SK-N-MC (cell line): ENCODE results near the gene WWTR1.

Experiments used
- DNase-seq: peaks from one replicate; pipeline ENCODE4 v3.0.0-alpha.2; 2011; ENCODE audit warnings: low read depth, low spot score
- H3K27ac ChIP-seq: fragments of 200-600 bp; sonication (generic); 2 replicates; pipeline ENCODE4 v1.5.1; 2016; ENCODE audit warnings: mixed run types
- H3K36me3 ChIP-seq: fragments of 200-600 bp; sonication (generic); 2 replicates; pipeline ENCODE4 v1.6.1; 2017; ENCODE audit warnings: antibody characterized with exemption, low read length, mixed read lengths; ENCODE audit not compliant: insufficient read depth
- H3K4me3 ChIP-seq: fragments of 200-600 bp; sonication (generic); 2 replicates; pipeline ENCODE4 v1.5.1; 2016
- H3K9ac ChIP-seq: fragments of 200-600 bp; sonication (generic); 2 replicates; pipeline ENCODE4 v1.8.0; 2017; ENCODE audit warnings: mixed run types, mixed read lengths; ENCODE audit not compliant: insufficient read length
- H3K9me3 ChIP-seq: fragments of 200-600 bp; sonication (generic); 2 replicates; pipeline ENCODE4 v1.6.1; 2017; ENCODE audit warnings: low read depth, mild to moderate bottlenecking, antibody characterized with exemption, low read length, moderate library complexity, mixed read lengths
- EZH2 ChIP-seq: fragments of 200-600 bp; sonication (generic); IDR thresholded peaks from one replicate; pipeline ENCODE4 v1.6.1; 2017; ENCODE audit warnings: antibody characterized with exemption
- FOXP2 ChIP-seq: optimal IDR thresholded peaks from 2 replicates; pipeline ENCODE3; 2011; ENCODE audit warnings: mild to moderate bottlenecking, moderate library complexity; ENCODE audit not compliant: insufficient read depth; ENCODE audit errors: extremely low read length, control extremely low read depth
- POLR2AphosphoS5 ChIP-seq: IDR thresholded peaks from 2 replicates; pipeline ENCODE4 v1.6.1; 2012; ENCODE audit warnings: mild to moderate bottlenecking, low read depth, low read length, borderline replicate concordance

WWTR1 gene

GRCh38 chr3:149553781-149554451, 103.9 kb downstream of the WWTR1 start:
- no peak for DNase-seq
- Histone ChIP-seq H3K4me3 (no peak overlapping the region), H3K27ac (peak overlapping the region; percentile 63), H3K9ac (no peak overlapping the region), H3K36me3 (0 out of 2 replicates have a peak, but pooled peaks cover 3% of the 10 kb centered on the region), H3K9me3 (no peaks in the 10 kb centered on the region)
- no peak for TF ChIP-seq POLR2AphosphoS5
- TF ChIP-seq EZH2 = no peak
- TF ChIP-seq FOXP2 = no peak

- H3K36me3 ChIP-seq = 0 out of 2 replicates have a peak, but pooled peaks cover 3% of the 10 kb centered on the region
- H3K9me3 ChIP-seq = no peaks in the 10 kb centered on the region
- no peak overlapping the region for H3K4me3 ChIP-seq
- H3K9ac ChIP-seq = no peak overlapping the region
- no peak for DNase-seq
- no peak overlapping the region for H3K27ac ChIP-seq
- TF ChIP-seq FOXP2 (no peak), POLR2AphosphoS5 (no peak)
These were observed 105.1 kb downstream of the WWTR1 start for GRCh38 chr3:149552700-149553099.

GRCh38 chr3:149551500-149551899, 106.3 kb downstream of the WWTR1 start:
- Histone ChIP-seq H3K9me3 (no peaks in the 10 kb centered on the region), H3K4me3 (no peak overlapping the region), H3K36me3 (0 out of 2 replicates have a peak, but pooled peaks cover 8% of the 10 kb centered on the region), H3K27ac (no peak overlapping the region), H3K9ac (no peak overlapping the region)
- no peak for TF ChIP-seq EZH2
- no peak for TF ChIP-seq POLR2AphosphoS5
- no peak for TF ChIP-seq FOXP2
- DNase-seq = no peak

DNA sequence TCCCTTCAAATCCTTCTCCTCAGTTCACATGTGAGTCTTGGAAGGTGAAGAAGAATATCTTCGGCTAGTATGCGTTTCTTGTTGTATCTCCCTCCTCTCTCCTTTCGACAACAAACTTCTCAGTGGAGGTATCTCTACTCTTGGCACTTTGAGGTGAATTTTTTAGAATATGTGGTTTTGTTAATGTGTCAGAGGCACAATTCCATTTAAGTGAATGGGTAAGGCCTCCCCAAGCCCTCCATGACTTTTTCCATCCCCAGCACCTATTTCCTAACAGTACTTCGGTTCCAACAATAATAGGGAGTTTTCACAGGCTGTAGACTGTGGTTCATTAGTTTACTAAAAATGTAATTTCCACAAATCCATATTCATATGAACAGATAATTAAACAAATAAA, 109.2 kb downstream of the WWTR1 start:
- no peak overlapping the region for H3K4me3 ChIP-seq
- DNase-seq = no peak
- TF ChIP-seq EZH2 (no peak), FOXP2 (no peak), POLR2AphosphoS5 (no peak)
- no peak overlapping the region for H3K27ac ChIP-seq
- no peak overlapping the region for H3K9ac ChIP-seq
- 0 out of 2 replicates have a peak, but pooled peaks cover 10% of the 10 kb centered on the region for H3K36me3 ChIP-seq
- no peaks in the 10 kb centered on the region for H3K9me3 ChIP-seq

DNA sequence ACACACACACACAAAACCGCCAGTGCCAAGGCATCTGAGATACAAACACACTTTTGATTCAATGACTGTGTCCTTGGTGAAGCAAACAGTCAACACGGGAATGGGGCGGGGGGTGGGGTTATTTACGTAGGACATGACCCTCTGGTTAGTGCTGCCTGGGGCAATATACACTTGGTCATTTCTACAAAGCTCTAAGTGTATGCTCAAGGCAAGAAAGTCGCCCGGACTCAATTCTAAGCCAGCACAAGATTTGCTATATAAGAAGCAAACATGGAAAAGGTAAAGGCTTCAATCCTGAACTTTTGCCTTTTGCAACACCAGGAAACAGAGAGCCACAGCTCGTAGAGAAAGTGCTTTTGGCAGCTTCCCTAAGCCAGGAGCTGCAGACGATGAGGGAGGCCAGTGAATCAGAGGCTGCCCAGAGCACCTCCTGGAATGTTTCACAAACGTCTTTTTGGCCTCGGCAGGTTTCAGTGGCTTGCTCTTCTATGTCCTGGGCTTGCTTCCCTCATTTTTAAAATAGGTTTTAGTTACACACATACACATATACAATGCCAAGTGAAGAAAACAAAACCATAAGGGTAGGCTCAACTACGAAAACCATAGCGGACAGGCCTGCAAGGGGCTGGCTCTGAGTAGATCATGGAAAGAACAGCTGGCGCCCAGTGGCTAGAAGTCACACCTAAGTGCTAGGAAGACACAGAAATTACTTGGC, 109.7 kb downstream of the WWTR1 start:
- no peak for DNase-seq
- Histone ChIP-seq H3K36me3 (0 out of 2 replicates have a peak, but pooled peaks cover 10% of the 10 kb centered on the region), H3K9me3 (no peaks in the 10 kb centered on the region), H3K4me3 (no peak overlapping the region), H3K9ac (no peak overlapping the region), H3K27ac (no peak overlapping the region)
- no peak for TF ChIP-seq EZH2
- TF ChIP-seq FOXP2 = no peak
- no peak for TF ChIP-seq POLR2AphosphoS5

DNA sequence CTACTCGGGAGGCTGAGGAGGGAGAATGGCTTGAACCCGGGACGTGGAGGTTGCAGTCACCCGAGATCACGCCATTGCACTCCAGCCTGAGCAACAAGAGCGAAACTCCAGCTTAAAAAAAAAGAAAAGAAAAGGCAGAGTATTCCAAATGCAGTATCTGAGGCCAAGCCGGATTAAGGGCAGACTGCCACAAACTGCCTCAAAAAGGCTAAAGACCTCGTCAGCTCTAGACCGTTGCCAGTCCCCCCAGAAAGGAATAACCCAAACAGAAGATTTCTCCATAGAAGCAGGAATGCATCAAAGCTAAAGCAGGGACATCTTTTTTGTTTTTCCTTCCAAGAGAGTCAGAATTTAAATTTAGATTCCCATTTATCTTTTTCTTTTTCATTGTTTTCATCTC, 110.4 kb downstream of the WWTR1 start:
- Histone ChIP-seq H3K9ac (no peak overlapping the region), H3K27ac (no peak overlapping the region), H3K4me3 (no peak overlapping the region), H3K9me3 (no peaks in the 10 kb centered on the region), H3K36me3 (peaks cover 10% of the 10 kb centered on the region; the same call in 1 of the 2 replicates)
- no peak for TF ChIP-seq POLR2AphosphoS5
- TF ChIP-seq EZH2 = no peak
- no peak for TF ChIP-seq FOXP2
- no peak for DNase-seq

GRCh38 chr3:149545049-149545448, 112.8 kb downstream of the WWTR1 start:
- Histone ChIP-seq H3K36me3 (peaks cover 27% of the 10 kb centered on the region), H3K9me3 (no peaks in the 10 kb centered on the region)

More at GRCh38 chr3:149545049-149545448, 112.8 kb downstream of the WWTR1 start:
- no peak overlapping the region for H3K9ac ChIP-seq
- no peak overlapping the region for H3K4me3 ChIP-seq
- no peak for DNase-seq
- no peak for TF ChIP-seq POLR2AphosphoS5
- no peak for TF ChIP-seq FOXP2
- no peak for TF ChIP-seq EZH2
- H3K27ac ChIP-seq = no peak overlapping the region
